ENCODE data around the gene TMPRSS15.

The TMPRSS15 gene

DNA sequence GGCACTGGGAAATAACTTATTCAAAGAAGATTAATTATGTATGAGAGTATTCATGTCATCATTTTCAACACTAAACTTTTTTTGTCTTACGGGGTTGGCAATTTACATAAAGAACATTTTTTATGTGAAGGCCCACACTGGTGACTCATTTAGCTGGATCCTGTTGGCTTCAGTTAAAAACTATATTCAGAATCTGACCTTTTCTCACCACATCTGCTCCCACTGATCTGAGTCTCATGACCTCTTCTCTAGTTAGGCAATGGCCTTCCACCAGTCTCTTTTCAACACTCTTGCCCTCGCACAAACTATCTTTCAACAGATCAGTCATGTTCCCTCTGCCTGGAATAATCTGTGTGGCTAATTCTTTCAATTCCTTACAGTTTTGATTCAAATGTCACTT, 53.4 kb downstream of the TMPRSS15 start:
- TF ChIP-seq, protein P1, sequence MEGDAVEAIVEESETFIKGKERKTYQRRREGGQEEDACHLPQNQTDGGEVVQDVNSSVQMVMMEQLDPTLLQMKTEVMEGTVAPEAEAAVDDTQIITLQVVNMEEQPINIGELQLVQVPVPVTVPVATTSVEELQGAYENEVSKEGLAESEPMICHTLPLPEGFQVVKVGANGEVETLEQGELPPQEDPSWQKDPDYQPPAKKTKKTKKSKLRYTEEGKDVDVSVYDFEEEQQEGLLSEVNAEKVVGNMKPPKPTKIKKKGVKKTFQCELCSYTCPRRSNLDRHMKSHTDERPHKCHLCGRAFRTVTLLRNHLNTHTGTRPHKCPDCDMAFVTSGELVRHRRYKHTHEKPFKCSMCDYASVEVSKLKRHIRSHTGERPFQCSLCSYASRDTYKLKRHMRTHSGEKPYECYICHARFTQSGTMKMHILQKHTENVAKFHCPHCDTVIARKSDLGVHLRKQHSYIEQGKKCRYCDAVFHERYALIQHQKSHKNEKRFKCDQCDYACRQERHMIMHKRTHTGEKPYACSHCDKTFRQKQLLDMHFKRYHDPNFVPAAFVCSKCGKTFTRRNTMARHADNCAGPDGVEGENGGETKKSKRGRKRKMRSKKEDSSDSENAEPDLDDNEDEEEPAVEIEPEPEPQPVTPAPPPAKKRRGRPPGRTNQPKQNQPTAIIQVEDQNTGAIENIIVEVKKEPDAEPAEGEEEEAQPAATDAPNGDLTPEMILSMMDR (conservative IDR thresholded peaks at IDR 0.05; ENCODE audit: low read depth, low read length) = no peak
- DNase-seq (ENCODE audit: low read depth) = peak; percentile 46
- H3K4me3 ChIP-seq (ENCODE audit: low read length) = no peak overlapping the region

DNA sequence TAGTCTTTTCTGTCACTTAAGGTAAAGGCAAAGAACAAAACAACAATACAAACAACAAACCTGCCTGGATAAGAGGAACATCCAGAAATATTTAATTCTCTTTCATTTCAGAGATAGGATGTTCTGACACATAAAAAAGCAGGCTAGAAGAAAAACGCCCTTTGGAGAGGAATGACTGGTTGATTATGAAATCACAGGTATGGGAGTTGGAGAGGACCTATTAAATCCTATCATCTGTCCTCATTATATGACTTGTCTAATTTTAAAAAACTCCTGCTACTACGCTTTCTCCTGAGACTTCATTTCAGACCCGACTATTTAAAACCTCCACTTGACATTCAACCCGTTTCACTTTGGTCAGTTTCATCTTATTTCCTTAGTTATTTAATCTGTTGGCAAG, 54.1 kb downstream of the TMPRSS15 start:
- TF ChIP-seq, protein P1 (conservative IDR thresholded peaks at IDR 0.05; ENCODE audit: low read depth, low read length) = no peak
- DNase-seq (ENCODE audit: low read depth) = no peak
- H3K4me3 ChIP-seq (ENCODE audit: low read length) = no peak overlapping the region

DNA sequence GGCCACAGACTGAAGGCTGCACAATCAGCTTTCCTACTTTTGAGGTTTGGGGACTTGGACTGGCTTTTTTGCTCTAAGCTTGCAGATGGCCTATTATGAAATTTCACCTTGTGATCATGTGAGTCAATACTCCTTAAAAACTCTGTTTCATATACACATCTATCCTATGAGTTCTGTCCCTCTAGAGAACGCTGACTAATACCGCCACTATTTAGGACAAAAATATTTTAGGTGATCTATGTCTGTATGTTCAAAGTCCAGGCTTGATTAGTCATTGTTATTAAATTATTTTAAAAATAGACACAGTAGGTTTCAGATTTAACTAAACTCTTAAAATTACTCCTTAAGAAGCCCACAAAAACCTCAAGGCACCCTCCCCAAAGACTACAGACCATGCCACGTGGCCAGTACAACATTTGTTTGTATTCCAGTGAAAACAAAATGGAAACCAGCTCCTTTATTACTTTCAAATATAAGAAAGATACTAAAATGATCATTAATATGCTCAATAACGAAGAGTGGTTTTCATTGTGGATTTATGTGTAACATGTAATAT, 63.1 kb downstream of the TMPRSS15 start:
- DNase-seq (ENCODE audit: low read depth) = no peak
- TF ChIP-seq, protein P1 (conservative IDR thresholded peaks at IDR 0.05; ENCODE audit: low read depth, low read length) = no peak
- H3K4me3 ChIP-seq (ENCODE audit: low read length) = no peak overlapping the region

DNA sequence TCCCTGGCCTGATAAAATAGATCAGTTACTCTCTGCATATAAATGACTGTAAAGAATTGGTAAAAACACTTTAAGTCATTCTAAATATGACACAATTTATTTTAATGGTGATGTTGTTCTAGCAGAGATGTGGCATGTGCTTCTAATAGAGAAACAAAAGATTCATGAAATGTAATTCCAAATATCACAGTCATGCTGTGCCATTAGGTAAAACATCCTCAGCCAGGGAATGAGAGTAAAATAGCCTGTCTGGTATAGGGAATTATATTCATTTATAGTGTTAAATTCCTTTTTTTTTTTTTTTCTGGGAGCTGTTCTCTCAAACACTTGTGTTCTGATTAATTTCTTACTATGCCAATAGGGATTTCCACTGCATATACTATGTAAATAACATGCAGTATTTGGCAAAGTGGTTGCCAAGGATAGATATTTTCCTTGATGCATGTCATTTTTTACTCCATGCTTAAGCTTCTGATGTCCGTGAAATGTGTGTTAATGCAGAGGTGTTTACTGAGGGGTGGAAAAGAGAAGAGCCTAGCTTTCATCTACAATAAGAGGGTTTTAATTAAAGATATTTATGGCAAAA, 67.8 kb downstream of the TMPRSS15 start:
- H3K4me3 ChIP-seq (ENCODE audit: low read length) = no peak overlapping the region
- DNase-seq (ENCODE audit: low read depth) = no peak
- TF ChIP-seq, protein P1 (conservative IDR thresholded peaks at IDR 0.05; ENCODE audit: low read depth, low read length) = no peak

DNA sequence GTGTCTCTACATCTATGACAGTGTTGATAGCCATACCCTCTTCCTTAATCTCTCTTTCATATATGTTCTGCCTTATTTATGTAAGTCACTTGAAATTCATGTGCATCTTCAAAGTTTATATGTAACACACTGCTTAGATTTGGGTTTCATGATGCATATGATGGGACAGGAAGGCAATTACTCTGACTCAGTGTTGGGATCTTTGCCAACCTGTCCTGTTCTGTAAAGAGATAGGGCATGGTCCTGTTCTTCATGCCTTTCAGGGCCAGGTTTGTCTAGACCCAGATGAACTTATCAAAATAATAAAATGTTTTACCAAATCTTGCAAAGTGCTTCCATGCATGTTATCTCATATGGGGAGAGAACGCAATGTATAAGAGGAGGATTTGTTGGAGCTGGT, 69.5 kb downstream of the TMPRSS15 start:
- no peak for DNase-seq (ENCODE audit: low read depth)
- TF ChIP-seq, protein P1 (conservative IDR thresholded peaks at IDR 0.05; ENCODE audit: low read depth, low read length) = no peak
- H3K4me3 ChIP-seq (ENCODE audit: low read length) = no peak overlapping the region

DNA sequence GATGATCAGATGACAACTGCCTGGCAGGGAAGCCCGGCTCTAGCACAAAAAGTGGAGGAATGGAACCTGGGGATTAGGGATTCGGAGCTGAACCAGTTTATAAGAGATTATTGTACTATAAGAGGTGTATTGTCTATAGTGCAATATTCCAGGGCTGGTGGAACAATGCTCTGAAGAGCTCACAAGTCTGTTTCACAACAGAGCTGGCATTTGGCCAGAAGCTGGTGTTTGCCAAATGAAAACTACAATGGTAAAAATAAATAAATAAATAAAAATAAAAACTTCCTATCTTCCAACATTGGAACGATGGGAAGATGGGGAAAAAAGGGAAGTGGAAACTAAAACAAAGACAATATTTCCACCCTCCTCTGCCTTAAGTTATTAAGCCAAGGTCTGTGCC, 85.4 kb downstream of the TMPRSS15 start:
- H3K4me3 ChIP-seq (ENCODE audit: low read length) = no peak overlapping the region
- DNase-seq (ENCODE audit: low read depth) = no peak
- TF ChIP-seq, protein P1 (conservative IDR thresholded peaks at IDR 0.05; ENCODE audit: low read depth, low read length) = no peak

DNA sequence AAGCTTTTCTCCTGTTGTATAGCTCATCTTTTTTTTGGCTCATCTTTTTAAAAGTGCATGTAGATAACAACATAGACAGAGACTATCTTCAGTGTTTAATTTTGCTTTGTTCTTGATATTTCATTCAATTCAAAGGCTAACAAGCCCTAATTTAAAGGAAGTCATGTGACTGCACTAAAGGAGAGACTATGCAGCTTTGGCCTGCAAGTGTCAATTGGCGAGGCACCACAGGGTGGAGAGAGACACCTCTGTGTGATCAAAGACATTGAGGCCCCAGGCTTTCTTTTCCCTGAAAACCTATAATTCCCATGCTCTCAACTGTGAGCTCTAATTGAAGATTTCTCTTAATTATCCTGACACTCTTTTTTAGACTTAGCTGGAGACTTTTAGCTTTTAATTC, 105.4 kb downstream of the TMPRSS15 start:
- H3K4me3 ChIP-seq (ENCODE audit: low read length) = no peak overlapping the region
- DNase-seq (ENCODE audit: low read depth) = no peak
- TF ChIP-seq, protein P1 (conservative IDR thresholded peaks at IDR 0.05; ENCODE audit: low read depth, low read length) = no peak

Data from retinal pigment epithelial cell (primary cell).